ENCODE results near the gene FAM83C.

Gene FAM83C

DNA sequence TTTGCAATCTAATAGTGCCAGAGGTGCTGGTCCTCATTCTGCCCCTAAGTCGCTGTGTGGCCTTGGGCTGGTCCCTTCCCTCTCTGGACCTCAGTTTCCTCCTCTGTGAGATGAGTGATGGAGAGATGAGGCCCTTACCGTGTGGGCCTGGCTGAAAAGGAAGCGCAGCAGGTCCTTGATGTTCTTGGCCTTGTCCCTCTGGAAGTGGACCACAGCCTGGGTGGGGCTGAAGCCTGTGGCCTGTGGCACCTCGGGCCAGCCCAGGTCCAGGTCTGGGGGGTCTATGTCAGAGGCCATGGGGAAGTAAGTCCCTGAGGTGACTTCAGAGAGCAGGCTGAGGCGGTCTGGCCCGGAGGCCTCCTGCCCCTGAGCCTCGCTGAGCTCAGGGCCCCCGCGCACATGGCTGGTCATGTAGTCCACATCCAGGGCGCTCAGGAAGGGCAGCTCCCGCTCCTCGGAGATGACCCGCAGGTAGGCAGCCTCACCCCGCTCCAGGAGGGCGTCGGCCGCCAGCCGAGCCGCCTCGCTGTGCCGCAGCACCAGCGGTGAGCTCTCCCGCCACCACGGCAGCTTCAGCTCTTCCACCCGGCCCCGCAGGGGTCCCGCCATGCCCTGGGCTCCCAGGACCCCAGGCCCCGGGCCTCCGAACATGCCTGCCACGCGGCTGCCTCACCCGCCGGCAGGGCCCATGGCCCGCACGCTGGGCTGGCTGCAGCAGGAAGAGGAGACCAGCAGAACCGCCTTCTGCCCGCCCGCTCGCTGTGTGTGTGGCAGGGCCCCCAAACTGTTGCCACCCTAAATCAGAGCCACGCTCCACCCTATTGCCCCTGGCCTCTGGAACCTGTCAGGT lies at the start of gene FAM83C:
Gene FAM83C, minus strand, starts transcription at position 772 of the 850 bp plus-strand sequence. Its CDS starts 121 bp downstream, at position 651.
- no peak for DNase-seq (ENCODE audit: low spot score)

DNA sequence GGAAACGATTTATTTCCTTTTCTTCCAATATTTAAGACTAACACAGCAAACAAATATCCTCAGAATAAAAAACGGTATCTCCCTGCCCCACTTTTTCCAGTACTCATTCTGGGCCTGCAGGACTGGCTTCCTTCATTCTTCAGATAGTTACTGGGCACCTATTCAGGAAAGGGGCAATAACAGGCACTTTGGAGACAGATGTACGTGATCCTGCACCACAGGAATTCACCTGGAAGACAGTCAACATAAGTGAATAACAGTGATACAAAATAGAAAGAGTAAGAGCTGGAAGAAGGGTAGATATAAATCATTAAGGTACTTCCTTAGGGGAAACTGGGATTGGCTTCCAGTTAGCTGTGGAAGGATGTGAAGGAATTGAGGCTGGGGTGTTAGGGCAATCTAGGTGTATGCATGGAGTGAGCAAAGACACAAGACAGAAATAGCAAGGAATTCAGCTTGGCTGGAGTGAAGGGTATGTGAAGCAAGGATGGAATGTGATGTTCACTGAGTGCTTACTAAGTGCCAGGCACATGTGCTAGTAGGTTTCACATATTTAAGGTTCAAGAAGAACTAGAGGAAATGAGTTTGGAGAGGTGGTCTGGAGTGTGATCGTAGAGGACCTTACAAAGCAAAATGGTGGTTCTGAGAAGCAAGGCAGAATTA lies 49.3 kb upstream of the FAM83C start:
- DNase-seq (ENCODE audit: low spot score): no peak

DNA sequence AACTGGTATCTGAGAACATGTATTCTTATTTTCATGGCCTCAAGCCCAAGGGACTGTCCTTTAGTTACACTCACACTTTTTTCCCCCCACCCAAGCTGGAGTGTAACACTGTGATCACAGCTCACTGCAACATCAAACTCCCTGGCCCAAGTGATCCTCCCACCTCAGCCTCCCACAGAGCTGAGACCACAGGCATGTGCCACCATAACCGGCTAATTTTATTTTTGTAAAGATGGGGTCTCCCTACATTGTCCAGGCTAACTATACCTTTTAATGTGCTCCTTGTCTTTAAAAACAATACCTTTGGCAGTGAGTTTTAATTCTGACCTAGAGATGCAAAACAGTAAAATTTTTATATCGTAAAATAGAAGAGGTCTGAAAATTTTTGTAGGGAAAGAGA lies 48.2 kb upstream of the FAM83C start:
- DNase-seq (ENCODE audit: low spot score): no peak

DNA sequence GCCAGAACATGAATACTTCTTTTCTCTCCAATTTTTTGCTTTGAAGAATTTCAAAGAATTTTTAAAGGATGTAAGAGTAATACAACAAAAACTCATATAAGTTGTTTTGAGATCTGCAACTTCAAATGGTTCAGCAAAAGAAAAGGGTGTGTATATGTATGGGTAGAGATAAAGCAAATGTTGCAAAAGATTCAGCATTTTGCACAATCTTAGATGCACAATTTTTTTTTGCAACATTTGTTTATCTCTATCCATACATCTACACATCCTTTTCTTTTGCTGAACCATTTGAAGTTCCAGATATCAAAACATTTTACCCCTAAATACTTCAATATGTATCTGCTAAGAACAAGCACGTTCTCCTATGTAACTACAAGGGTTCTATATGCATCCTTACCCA lies 47.4 kb upstream of the FAM83C start:
- DNase-seq (ENCODE audit: low spot score): no peak

DNA sequence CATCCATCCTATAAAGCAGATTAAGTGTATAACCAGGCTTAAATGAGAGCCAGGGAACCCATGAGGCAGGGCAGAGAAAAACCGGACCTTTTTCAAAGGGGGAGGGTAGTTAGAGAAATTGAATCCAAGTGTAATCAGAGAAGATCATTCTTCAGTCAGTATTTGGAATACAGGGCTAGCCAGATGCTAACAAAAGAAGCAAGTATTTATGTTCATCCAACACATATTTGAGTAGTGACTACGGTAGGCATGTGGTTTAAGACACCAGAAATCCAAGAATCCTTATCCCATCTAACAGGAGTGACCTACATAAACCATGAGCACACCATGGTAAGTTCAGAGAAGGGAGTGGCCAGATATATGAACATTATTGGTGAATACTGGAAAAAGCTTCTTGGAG lies 46.8 kb upstream of the FAM83C start:
- no peak for DNase-seq (ENCODE audit: low spot score)

DNA sequence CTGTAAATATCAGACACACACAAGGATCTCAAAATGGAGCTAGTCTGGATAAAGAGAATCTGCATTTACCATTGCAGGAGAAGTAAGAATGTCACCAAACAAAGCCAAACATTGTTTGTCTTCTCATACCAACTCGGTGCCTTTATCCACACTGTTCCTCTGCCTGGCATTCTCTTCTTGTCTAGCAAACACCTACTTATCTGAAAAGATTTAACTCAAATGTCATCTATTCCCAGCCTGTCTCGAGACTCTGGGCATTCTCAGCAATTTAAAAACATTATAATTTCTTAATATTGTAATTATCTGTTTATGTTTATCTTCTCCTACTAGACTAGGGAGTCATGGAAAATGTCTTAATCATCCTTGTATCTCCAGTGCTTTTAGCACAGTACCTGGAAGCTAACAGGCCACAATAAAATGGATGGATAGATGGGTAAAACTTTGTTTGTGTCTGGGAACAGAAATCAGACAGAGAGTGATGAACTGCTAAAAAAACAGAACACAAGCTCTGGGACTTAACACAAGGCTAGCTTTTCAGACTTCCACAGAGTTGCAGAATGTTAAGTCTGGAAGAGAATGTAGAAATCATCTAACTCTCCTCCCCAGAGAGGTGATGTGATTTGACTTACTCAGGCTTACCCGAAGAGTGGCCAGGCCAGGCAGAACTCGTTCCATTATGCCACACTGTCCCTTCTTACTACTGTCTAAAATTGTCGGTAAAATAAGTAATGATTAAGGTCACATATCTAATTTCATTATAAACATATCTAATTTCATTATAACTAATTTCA lies 42.3 kb upstream of the FAM83C start:
- DNase-seq (ENCODE audit: low spot score): no peak

DNA sequence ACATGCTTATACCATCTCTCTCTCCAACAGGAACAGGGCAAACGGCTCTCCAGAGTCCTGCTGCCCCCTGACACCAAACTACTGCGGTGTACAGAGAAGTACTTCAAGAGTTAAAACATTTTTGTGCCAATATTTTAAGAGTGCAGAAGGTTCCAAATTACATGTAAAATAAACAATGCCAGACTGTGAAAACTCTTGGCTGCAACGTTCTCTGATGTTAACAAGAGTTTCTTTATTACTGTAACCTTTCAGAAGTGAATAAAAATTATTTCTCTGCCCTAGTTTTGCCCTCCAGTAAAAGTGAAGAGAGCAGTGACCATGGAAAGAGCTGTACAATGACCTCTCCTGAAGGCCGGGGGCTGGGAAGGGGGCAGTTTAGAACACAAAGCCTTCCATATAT lies 41.4 kb upstream of the FAM83C start:
- DNase-seq (ENCODE audit: low spot score): no peak

DNA sequence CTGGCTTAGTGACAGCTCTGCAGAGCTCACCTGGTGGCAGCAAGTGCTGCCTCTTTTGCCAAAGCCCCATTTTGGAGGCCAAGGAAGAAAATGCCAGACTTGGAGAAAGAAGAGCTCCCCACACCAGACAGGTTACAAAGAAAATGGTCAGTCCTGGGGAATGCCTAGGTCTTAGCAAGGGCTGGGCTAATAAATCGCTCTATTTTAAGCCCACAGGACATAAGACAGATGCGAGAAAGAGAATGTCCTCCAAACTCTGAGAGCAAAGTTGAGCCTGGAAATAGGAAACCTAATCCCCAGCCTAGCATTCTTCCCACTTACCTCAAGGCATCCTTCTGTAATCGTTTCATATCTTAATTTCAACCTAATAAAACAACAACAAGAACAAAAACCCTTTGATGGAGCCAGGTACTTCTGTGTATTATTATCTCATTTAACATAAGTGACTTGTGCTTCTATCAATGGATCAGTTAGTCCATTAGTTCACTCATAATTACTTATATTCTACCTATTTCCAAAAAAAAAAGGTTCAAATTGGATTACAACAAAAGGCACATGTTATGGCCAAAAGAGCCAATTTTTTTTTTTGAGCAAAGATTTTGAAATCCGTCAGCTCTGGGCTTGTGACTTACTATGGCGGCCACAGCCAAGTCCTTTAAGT lies 40.4 kb upstream of the FAM83C start:
- no peak for DNase-seq (ENCODE audit: low spot score)

DNA sequence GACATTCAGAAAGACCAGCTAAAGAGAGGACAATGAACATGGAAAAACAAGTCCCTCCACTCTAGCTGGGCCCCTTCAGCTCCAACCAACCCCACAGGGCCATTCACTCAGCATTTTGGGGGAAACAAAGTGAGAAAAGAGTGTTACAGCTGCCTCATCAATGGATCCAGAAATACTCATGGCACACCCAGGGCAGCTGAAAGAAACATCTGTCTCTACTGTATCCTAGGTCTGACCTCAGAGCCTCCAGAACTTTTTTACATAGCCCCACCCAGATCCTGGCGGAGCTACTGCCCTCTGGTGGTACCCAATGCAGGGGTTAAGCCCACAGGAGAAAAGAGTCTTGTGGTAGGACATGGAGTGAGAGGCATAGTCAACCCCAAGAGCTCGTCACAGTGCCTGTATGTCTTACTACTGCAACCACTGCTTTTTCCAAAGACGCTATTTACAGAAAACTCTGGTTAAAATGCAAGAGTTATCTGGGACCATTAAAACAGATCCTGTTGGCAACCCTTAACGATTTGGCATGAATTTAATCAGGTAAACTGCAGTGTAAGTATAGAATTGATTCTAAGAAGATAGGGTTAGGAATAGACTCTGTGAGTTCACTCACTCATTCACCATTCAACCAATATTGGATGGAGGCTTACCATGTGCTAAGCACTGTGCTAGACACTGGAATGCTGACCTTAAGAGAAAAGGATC lies 37.4 kb upstream of the FAM83C start:
- peak; percentile 81 for DNase-seq (ENCODE audit: low spot score)

DNA sequence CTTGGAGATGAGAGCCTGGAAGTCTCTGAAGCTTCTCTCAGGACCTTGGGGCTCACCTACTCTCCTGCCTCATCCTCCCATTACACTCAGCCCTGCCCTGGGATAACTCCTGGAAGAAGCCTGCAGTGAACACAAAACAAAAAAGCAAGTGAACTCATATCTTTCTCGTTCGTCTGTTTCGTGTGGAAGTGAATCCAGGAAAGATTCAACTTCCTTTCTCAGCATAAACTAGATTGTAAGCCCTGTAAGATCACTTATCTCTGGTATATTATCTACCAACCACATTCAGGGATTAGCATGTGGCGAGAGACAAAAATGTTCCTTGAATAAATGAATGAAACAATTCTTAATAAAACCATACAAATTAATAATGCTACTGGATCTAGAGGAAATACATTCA lies 36.5 kb upstream of the FAM83C start:
- no peak for DNase-seq (ENCODE audit: low spot score)

DNA sequence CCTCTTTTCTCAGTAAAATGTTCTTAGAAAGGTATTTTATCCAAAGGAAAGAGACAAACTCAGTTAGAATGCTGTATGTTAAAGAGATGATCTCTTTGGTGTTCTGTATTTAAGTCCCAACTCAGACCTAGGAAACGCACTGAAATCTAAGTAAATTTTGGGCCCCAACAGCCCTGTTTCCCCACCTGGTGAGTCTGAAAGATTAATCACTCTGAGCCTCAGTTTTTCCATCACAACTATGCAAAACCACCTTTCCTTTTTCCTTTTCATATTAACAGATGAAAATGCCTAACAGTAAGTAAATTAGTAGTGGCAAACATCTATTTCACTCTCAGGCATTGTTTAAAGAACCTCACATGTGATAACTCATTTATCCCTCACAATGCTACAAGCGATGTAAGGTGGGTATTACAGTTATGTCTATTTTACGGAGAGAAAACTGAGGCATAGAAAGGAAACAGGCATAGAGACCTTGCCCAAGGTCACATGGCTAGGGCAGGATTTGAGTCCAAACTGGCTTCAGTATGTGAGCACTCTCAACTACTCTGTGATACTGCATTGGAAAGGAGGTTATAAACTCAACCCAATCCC lies 36.0 kb upstream of the FAM83C start:
- DNase-seq (ENCODE audit: low spot score): no peak

DNA sequence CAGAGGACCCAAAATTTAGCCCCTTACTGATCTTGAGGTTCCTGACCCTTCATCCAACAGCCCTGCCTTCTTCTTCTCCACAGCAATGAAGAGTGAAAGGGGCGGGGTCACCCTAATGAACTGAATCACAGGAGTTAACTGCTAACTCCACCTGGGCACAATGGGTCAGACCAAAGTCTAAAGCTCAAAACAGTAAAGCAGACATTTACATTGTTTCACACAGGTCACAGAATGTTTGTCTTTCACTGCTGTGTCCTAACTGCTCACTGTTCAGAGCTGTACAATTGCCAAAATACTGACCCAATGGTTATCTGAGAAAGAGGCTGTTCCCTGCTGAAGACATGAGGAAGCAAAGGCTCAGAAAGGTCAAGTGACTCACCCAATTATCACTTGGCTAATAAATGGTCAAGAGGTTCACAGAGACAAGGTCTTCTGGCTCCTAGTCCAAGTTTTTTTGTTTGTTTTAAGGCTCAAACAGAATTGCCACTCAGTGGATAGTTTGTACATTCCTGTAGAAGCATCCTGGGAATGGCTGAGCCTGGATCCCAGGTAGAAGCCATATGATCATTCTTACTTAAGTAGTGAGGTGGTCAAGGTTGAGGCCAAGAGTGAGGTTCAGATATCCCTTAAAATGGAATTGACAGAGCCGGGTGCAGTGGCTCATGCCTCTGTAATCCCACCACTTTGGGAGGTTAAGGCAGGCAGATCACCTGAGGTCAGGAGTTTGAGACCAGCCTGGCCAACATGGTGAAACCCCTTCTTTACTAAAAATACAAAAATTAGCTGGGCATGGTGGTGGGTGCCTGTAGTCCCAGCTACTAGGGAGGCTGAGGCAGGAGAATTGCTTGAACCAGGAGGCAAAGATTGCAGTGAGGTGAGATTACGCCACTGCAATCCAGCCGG lies 35.1 kb upstream of the FAM83C start:
- DNase-seq (ENCODE audit: low spot score): no peak

DNA sequence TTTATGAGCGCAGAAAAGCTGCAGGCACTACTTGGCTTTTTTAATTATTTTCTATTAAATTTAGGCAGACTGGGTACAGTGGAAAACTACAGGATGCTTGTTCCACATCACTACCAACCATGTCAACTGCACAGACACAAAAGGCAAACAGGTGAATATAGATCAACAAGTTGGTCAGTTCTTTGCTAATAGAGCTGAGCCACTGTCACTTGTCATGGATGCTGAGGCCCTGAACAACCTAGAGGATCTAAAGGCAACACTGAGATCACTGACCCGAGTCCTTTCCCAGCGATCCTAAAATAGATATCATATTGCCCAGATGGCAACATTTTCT lies 34.5 kb upstream of the FAM83C start:
- DNase-seq (ENCODE audit: low spot score): no peak

DNA sequence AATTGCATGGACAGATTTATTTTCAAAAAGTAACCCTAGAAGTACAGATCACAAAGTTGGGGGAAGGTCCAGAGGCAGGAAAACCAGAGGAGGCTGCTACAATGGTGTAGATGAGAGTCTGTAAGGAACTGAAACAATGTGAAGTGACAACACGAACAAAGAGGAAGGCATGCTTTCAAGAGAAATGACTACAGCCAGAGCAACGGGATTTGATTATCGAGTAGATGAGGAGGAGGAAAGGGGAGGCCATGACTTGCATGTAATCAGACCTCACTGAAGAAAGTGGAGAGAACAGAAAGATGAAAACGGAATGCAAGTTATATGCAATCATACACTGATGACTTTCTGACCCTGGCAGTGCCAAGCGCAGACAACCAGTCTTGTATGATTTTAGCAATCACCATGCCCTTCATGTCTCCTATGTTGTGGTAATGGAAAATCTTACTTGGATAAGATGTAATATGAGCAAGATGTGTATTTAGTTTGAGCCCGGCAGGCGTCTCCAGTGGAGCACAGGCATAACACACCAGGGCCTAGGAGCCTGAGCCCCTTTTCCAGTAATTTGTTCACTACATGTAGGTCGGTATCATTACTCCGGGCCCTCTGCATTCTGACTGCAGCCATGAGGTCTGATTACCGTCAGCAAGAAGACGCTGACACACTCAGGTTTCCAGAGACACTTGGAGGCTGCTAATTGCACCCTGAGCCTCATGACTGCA lies 34.0 kb upstream of the FAM83C start:
- DNase-seq (ENCODE audit: low spot score): no peak

DNA sequence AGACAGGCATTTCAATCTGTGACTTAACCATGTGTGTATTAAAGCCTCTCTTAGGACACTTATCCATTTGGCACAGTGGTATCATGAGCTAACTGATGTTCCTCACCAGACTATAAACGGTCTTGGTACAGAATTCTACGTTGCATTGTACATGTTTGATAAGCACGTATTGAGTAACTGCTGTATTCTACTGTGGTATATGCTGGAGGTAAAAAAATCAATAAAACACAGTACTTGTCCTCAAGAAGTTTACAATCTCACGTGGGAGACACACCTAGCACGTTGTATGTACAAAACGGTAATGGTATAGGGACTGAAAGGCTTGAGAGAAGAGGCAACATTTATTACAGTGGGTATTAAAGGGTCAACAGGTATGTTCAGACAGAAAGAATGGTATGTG lies 33.2 kb upstream of the FAM83C start:
- no peak for DNase-seq (ENCODE audit: low spot score)

DNA sequence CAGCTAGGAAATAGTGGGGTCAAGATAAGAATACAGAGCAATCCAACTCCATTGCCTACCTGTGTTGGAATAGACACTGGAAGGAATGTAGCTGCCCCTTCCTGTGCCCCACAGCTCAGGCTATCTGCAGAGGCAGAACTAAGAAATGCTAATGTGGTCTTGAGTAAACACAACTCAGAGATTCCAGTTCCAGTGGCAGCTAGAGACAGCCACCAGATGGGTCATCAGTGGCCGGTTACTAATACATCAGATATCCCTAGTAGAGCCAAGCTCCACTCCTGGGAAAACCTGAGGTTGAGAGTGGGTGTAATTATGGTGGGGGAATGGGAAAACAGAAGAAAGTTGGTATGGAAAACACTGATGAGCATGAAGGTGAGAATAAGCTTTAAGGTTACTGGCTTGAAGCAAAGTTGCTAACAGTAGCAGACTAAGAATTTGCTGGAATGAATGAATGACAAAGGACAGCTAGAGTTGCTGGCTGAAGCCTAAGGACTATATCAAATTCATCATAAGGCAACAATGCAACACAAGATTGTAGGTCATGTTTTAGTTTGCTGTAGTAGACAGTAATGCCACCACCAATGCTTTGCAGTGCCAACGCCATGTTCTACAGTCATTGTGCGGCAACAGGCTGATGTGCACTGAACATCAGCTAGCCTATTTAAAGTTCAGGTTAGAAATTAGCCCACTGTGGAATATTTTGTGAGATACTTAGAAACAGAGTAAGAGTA lies 28.3 kb upstream of the FAM83C start:
- no peak for DNase-seq (ENCODE audit: low spot score)

DNA sequence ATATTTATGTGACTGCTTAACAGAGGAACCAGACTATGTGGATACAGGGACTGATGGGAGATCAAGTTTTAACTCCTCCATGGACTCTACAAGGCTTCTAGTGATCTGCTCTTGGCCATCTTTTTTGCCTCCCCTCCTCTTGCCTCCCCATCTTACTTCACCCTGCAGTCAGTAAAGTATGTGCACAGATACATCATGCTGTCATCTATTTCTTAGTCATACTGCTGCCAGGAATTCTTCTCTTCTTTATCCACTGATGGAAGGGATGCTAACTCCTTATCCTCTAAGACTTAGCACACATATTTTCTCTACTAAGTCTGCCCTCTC lies 27.6 kb upstream of the FAM83C start:
- no peak for DNase-seq (ENCODE audit: low spot score)

DNA sequence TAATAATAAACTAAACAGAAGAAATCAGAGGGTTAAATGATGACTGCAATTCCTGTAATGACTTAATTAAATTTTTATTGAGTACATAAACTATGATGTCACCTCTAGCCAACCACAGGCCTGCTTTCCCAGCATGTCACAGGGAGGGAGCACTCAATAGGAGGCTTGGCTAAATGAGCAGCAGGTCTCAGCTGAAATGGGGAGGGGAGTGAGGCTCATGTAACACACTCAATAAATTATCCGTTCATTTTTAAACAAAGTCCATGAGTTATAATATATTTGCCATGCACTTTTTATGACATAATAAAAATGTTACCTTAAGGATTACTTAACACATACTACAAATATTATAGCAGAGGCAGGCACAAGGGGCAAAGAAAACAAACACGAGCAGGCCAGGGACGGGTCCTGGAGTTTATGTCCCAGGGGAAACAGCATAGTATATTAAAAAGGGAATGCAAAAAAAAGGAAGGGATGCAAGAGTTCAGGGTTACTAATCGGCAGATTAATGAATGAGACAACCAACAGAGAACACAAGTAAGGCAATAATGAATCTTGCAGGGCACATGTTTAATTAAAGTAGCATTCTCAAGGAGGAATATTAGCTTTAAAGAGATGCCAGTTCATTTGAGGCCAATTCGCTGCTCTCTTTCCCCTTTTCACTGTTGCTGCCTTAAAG lies 27.1 kb upstream of the FAM83C start:
- no peak for DNase-seq (ENCODE audit: low spot score)
